Measurements from ENCODE around the gene PEX14. TPM values are rescaled to one million over a fixed set of nuclear protein-coding genes. Genes with fewer than 3 reads are reported as not detected.
A peak's percentile ranks its signal among the peaks of the same experiment; 100 is the strongest.
"Not testable (repeated sequence)": the region's sequence is repeated elsewhere in the genome, so short reads cannot be mapped to it uniquely, and the experiment has no call there.

Gene PEX14
- total RNA-seq, 1 experiment from 2014 or later, result 27.1 TPM

GRCh38 chr1:10450156-10450814 lies 24.5 kb upstream of the PEX14 start:
- DNase-seq (ENCODE audit: low read depth), result no peak

DNA sequence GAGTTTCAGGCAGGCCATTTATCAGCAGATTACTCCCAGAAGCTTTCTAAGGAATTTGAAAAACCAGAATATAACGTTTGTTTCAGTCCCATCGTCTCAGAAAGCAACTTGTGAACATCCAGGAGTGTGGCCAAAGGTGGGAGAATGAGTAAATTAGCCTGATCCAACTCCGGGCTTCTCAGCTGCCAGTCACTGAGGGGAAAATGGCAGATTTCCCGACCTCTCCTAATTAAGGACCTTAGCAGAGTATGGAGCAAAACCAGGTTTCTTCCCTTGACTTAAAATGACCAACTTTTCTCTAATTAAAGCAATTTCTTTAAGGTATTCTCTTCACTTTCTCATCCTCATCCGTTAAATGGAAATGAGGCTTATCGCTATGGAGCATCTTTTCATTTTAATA lies 23.9 kb upstream of the PEX14 start:
- DNase-seq (ENCODE audit: low read depth), result no peak

DNA sequence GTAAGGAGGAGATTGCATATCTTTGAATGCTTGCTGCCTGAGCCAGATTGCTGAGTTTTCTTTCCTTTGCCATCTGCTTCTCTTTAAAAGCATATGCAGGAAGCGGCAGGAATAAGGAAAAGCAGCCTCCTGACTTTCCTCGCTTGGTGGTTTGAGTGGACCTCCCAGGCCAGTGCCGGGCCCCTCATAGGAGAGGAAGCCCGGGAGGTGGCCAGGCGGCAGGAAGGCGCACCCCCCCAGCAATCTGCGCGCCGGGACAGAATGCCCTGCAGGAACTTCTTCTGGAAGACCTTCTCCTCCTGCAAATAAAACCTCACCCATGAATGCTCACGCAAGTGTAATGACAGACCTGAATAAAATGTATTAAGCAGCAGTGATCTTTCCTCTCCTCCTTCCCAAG lies 23.5 kb upstream of the PEX14 start:
- peak; percentile 34 for DNase-seq (ENCODE audit: low read depth)

GRCh38 chr1:10456048-10456447 lies 18.7 kb upstream of the PEX14 start:
- DNase-seq (ENCODE audit: low read depth), result no peak

- no peak for DNase-seq (ENCODE audit: low read depth)
Measured at GRCh38 chr1:10456661-10457060, 18.1 kb upstream of the PEX14 start.

GRCh38 chr1:10457462-10457861 lies 17.3 kb upstream of the PEX14 start:
- DNase-seq (ENCODE audit: low read depth), result not testable (repeated sequence)

DNA sequence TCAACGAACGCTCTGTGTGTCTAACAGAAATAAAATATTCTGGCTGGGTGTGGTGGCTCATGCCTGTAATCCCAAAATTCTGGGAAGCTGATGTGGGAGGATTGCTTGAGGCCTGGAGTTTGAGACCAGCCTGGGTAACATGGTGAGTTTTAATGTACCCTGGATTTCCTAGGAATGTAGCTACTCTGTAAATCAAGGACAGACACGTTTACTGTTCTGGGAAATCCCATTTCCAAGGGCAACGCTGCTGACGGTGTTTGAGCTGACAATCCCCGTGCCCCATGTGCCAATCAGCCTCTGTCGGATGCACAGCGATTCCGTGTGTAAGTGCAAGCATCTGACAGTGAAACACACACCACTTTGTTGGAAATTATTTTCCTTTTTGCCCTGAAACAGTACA lies 16.9 kb upstream of the PEX14 start:
- DNase-seq (ENCODE audit: low read depth), result no peak

DNA sequence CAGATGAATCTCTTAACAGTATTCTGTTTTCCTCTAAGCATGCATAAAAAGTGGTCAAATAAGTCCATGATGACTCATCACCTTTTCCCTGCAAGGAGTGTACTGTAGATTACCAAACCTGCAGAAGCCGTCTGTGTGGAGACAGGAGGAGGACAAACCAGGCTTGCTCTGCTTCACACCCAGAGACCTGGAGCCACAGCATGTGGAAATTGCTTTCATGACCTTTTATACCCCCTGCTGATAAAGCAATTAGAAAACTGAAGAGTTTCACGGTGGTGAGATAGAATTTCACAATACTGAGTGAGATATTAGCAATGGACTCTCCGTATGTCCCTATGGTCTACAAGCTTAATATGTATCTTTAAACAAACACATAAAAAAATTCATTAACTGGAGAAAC lies 15.6 kb upstream of the PEX14 start:
- peak; percentile 90 for DNase-seq (ENCODE audit: low read depth)

DNA sequence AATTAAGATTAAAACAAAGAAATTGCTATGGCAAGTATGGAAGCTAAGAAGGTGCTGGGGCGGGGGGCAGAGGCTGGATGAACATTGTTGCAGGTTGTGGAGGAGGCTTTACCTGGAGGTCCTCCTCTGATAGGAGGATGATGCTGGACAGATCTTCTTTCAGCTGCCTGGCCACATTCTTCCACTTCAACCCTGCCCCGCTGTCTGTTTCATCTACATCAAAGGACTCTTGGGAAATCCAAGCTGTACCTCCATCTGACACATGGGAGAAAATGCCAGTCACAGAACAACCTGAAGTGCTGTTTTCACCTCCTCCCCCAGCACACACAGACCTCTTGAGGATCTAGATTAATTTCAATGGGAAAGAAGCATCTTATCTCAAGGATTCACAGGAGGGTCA lies 7.7 kb upstream of the PEX14 start:
- DNase-seq (ENCODE audit: low read depth), result no peak

GRCh38 chr1:10470043-10470442 lies 4.7 kb upstream of the PEX14 start:
- no peak for DNase-seq (ENCODE audit: low read depth)

DNA sequence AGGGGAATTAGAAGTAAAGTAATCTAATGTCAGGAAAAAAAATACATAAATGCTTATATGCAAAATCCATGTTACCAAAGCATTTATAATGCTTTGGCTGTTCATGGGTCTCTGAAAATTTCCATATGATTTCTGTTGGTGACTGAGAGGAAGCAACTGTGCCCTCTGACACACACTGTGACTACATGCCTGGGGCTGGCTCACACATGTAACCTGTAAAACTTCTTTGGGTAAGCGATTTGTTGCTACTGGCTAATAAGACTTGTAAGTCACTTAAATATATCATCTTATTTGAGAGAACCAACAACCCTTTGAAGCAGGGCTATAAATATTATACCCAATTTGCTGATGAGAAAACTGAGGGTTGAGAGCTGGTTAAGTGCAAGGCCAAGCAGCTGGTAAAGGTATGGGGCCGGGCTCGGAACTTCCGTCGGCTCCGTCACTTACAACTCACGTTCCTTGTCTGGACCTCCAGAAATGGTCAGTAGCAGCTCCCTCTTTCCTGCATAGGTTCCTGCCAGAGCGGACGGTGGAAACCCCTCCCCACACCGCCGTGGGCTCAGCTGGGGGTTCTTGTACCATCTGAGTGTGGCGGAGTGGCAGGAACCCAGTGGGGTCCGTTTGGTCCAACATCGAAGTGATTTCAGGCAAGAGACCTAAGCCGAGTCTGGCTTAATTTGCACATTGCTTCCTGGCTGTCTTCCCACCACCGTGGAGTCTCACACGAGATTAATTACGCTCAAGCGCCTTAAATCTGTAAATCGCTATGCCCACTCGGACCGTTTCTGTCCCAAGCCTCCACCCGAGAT lies 3.1 kb upstream of the PEX14 start:
- DNase-seq (ENCODE audit: low read depth), result peak; percentile 50

- peak; percentile 97 for DNase-seq (ENCODE audit: low read depth)
Measured at GRCh38 chr1:10472220-10473144, 2.3 kb upstream of the PEX14 start, which contains the start of gene DFFA. Gene DFFA, minus strand, starts transcription at chr1:10472529. Its CDS starts 71 bp downstream, at chr1:10472458.

- DNase-seq (ENCODE audit: low read depth), result no peak
Measured at GRCh38 chr1:10473145-10473765, 1.5 kb upstream of the PEX14 start.

DNA sequence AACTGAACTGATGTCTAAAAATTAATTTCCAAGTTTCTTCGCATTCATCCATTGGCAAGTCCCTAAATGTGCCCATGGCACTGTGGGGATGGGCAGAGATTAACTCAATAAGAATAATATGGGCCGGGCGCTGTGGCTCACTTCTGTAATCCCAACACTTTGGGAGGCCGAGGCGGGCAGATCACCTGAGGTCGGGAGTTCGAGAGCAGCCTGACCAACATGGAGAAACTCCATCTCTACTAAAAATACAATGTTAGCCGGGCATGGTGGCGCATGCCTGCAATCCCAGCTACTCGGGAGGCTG lies 489 bp upstream of the PEX14 start:
- not testable (repeated sequence) for DNase-seq (ENCODE audit: low read depth)

DNA sequence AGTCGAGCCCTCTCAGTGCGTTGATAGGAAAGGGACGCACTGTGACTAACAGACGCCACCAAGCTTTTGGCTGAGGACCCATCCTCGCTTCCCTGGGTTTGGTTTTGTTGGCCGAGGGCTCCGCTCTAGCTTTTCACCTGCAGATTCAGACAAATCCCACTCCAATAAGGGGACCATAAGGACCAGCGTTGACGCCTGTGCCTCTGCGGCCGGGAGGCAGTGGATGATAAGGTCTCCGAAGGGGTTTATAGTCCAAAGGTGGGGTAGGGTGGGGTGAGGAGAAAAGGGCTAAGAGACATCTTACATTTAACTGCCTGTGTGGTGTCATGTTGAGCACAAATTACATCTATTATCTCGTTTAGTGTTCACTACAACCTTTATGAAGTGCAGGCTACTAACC lies 760 bp downstream of the PEX14 start:
- DNase-seq (ENCODE audit: low read depth), result no peak

DNA sequence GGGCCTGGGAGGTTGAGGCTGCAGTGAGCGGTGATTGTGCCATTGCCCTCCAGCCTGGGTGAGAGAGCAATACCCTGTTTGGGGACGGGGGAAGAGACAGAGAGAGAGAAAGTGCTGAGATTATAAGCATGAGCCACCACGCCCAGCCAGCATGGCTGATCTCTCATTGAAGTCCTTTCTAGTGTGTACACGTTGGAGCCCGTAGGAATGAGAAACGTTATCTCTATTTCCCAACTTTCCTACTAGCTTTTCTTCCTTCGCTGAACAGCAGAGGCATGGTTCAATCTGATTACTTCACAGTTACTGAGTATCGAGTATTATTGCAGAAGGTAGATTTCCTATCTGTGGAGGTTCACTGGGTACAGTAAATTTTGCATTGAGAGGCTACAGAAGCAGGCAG lies 4.5 kb downstream of the PEX14 start:
- DNase-seq (ENCODE audit: low read depth), result no peak

GRCh38 chr1:10480614-10481013 lies 5.9 kb downstream of the PEX14 start:
- DNase-seq (ENCODE audit: low read depth), result no peak

GRCh38 chr1:10484521-10484920 lies 9.8 kb downstream of the PEX14 start:
- DNase-seq (ENCODE audit: low read depth), result no peak

GRCh38 chr1:10489291-10490055 lies 14.7 kb downstream of the PEX14 start:
- DNase-seq (ENCODE audit: low read depth), result no peak

- no peak for DNase-seq (ENCODE audit: low read depth)
Measured at GRCh38 chr1:10490286-10490970, 15.7 kb downstream of the PEX14 start.

DNA sequence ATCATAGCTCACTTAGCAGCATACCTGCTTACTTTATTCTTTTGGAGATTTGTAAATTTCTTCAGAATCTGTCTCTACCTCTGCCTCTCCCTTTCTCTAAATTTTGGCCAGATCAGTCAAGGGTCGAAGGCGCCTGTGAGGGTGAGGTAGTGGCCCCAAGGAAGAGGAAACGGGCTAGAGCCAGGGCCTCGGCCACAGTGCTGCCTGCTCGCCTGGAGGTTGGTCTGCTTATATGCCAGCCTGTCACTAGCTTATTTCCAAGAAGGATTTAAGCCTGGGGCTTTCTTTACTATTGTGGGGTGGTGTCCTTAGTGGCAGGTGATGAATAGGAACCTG lies 19.6 kb downstream of the PEX14 start:
- no peak for DNase-seq (ENCODE audit: low read depth)
